GM19035 (cell line): ENCODE data around the gene CINP.

Experiments used
- ATAC-seq: cut with Tn5 transposase; IDR thresholded peaks from one replicate; pipeline ENCODE4 v1.9.1; 2021; ENCODE audit not compliant: unreplicated experiment

CINP gene

DNA sequence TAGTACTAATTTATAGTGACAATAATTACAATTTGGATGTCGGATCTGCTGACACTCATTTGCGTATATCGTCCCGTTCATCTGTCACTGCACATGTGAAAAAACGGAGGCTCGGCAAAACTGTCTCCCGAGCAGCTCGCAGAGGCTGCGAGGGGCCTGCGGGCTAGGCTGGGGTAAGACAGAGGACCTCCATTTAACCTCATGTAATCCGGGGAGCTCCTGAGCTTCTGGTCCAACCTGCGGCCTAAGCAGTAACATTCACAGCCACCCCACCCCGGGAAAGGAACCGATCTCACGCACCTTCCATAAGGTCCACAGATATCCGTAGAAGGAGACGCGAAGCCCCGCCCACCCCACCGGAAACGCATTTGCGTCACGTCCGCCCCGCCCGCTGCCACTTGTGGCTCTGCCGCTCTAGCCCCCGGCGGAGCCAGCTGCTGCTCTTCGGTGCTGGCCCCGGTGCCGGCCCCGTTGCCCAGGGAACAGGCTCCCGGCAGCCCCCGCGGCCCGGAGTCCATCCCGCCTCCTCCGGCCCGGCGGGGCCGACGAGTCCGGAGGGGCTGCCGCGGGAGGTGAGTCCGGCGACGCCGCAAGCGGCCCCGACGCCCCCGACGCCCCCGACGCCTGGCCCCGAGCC, at the start of gene CINP, which contains the start of gene TECPR2:
Gene CINP (minus strand): TSS at position 346 of the 637 bp plus-strand sequence. CDS start 39 bp downstream, at position 307.
Gene TECPR2 (plus strand): TSS at position 397 of the 637 bp plus-strand sequence. CDS start 13,781 bp downstream, outside the sequence.
- peak; percentile 88 for ATAC-seq

DNA sequence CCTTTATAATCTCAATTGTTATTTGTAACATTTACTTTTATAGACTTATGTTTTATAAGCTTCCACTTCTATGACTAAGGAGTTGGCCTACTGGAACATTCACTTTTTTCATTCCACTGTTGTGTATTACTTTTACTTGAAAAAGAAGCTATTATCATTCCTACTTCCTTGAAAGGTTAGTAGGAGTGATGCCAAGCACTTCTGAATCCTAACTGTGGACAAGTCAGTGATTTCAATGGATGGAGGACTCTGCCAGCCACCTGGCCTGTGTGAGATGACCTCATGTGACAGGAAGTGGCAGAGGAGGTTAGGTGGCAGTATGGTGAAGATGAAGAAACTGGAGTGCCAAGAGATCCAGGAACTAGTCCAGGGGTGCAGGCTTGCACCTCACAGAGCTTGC, 46.0 kb upstream of the CINP start:
- ATAC-seq, result no peak

DNA sequence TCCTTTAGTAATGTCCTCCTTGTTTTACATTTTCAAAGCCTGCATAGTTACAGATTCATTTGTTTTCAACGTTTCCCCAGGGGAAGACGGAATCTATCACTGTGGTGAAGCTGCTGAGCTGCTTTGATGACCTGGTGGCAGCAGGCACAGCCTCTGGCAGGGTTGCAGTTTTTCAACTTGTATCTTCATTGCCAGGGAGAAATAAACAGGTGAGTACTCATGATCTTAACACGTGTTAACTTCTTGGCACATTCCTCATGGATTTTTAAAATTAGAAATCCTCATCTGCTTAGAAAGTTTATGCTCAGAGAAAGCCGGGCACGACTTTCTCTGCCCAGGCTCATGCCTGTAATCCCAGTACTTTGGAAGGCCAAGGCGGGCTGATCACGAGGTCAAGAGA, 44.6 kb upstream of the CINP start:
- ATAC-seq, result no peak

DNA sequence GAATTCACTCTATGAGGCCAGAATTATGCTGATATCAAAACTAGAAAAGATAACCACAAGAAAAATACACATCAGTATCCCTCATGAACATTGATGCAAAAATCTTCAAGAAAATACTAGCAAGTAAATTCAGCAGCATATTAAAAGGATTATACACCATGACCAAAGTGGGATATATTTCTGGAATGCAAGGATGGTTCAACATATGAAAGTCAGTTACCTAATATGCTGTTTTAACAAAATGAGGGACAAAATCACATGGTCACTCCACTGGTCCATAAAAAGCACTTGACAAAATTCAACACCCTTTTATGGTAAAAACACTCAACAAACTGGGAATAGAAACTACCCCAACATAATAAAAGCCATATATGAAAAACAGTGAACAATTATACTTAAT, 40.3 kb upstream of the CINP start:
- no peak for ATAC-seq

DNA sequence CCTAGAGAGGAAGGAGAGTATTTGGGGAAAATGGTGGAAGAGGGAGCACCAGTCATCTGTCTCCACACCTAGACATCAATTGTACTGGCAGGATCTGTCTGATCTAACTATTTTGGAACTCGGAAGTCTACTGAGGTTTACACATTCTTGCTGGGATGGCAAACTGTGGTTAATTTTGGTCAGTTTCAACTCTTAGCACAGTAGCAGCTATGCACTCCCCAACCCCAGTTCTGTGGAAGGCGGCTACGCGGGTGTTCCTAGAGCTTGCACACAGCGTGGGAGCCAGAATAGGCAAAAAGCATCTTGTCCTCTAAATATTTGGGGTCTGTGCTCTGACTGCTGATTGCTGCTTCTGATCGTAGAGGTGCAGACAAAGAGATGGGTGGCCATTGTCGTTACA, 33.8 kb upstream of the CINP start:
- ATAC-seq, result no peak

DNA sequence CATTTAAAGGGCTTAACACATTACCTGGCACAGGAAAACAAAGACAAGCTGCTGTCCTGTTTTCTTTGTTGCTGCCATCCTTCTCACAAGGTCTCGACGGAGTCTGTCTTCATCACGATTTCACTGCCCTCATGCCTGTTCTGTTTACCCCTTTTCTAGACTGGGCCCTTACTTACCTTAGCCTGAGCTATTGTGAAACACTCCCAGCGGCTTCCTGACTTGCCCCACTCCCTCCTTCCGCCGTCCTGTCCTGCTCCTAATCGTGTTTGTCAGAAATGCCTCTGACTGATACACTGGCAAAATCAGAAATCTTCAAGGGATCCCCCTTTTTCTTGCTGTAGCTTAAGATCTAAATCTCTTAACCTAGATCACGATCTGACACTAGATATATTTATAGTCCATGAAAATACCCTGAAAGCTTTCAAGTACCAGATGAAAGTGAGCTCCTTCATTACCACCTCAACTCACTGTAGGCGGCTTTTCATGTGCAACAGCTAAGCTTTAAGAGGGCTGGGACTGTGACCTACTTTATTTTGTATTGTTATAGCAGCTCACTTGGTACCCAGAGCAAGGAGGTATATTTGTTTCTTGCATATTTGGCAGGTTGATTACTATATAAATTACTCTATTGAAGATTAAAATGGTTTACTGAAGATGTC, 32.2 kb upstream of the CINP start:
- no peak for ATAC-seq

DNA sequence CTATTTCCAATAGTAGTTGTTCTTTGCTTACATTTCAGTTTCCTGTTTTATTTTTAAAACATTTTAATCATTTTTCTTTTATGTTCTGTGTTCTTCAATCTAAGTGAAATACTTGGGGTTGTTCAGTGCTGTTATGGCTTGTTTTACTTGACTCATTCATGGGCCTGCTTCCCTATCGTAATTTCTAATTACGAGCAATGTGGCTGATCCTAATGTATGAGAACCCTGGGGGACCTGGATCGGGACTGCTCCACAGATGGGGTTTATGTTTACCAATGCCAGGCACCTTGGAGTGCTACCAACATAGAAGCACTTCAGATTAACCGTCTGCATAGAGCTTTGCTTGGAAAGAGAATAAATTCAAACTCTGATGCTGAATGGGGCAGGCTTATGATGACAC, 29.8 kb upstream of the CINP start:
- no peak for ATAC-seq

DNA sequence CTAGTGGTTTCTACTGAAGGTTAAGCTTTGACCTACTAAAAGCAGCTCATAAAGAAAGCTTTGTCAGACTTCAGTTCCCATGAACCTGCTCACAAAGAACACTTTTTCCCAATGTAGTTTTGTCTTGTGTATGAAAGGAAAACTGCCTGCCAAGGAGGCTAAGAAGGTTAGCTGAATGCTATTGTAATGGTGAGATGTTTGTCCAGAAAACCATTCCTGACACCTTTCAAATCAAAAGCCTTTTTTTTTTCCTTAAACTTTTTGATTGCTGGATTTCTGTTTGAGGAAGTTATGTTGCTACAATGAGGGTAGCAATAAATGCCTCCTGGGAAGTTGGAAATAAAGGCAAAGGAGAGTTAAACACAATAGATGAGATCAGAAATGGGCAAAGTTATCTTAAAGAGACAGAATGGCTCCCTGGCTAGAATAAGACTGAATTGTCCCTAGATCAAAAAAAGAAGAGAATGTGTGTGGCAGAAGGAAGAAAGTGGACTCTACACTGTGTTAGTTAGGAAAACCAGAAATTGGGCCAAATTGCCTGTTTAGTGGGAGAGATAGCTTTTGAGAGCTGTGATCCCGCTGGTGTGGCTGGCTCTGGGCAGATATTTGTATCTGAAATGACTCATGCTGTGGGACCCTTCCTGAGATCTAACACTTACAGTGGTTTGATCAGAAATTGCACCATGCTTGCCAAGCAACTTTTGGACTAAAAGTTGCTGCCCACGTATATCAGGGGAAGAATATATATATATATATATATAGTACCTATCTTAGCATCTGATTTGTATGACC, 27.6 kb upstream of the CINP start:
- no peak for ATAC-seq

DNA sequence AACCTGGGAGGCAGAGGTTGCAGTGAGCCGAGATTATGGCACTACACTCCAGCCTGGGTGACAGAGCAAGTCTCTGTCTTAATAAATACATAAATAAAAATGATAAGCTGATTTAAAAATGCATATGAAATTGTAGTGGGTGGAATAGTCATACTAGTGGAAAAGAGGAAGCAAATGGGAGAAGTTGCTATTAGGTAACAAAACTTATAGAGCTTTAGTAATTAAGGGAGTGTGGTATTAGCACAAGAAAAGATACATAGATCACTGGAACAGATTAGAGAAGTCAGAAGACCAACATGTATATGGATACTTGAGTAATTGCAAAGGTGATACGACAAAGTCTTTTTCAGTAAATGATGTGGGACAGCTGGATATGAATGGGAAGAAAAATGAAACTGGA, 26.6 kb upstream of the CINP start:
- no peak for ATAC-seq

DNA sequence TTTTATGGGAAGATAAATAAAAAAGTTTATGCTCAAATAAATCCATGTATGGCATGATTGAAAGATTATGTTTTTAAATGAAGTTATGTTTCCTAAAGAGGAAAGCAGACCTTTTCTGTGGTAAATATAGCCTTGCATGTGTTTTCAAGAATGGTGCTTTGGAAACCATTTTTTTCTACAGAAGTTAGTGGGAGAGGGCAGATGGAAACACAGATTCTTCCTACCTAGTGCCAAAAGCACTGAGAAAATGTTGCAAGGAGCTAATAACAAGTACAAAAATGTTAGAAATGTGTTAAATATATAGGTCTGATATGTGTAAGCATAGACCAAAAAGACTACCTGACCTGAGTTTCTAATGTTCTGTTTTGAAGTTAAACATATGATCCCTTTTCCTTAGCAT, 24.4 kb upstream of the CINP start:
- ATAC-seq, result no peak

DNA sequence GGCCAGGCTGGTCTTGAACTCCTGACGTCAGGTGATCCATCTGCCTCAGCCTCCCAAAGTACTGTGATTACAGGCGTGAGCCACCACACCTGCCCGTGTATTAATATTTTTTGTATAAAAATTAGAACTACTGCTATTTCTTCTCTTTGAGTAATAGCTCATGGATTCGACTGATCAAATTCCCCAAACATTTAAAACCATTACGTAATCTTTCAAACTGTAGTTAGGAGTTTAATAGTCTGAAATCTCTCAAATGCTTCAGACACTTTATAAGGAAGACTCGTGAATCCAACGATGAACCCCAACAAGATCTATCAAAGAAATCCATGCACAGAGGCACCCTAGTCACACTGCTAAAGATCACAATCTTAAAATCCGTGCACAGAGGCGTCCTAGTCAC, 16.1 kb upstream of the CINP start:
- ATAC-seq, result no peak

DNA sequence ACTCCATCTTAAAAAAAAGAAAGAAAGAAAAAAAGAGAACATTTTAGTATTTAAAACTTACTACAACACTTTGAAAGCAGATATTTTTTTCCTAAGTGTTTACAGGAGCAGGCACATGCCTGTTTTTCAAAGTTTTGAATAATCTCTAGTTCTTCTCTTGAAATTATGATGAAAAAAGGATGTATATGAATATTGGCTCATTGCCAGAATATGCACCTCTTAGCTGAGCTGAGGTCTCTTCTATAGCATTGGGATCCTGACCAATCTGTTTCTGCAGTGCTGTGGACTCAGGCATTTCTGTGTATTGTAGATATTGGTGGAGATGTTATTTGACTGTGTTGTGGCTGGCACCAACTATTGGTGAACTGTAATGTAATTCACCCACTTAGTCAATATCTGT, 15.0 kb upstream of the CINP start:
- no peak for ATAC-seq

DNA sequence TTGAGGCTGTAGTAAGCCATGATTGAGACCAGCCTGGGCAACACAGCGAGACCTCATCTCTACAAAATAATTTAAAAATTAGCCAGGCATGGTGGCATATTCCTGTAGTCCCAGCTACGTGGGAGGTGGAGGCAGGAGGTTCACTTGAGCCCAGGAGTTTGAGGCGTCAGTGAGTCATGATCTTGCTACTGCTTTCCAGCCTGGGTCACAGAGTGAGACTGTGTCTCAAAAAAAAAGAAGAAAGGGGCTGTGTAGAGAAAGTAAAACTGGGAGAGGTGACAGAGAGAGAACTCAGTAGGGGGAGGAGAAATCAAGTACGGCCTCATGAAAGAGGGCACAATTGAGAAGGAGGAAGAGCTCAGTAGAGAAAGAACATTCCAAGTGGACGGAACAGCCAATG, 12.4 kb upstream of the CINP start:
- peak; percentile 46 for ATAC-seq

DNA sequence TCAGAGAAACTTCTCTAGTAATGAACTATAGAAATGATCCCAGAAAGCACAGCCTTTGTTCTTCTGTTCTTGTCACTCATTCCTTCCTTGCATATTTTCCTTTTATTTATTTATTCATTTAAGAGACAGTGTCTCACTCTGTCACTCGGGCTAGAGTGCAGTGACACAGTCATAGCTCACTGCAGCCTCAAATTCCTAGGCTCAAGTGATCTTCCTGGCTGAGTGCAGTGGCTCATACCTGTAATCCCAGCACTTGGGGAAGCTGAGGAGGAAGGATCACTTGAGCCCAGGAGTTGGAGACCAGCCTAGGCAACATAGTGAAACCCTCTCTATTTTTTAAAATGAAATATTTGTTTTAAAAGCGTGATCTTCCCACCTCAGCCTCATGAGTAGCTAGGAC, 11.6 kb upstream of the CINP start:
- no peak for ATAC-seq

DNA sequence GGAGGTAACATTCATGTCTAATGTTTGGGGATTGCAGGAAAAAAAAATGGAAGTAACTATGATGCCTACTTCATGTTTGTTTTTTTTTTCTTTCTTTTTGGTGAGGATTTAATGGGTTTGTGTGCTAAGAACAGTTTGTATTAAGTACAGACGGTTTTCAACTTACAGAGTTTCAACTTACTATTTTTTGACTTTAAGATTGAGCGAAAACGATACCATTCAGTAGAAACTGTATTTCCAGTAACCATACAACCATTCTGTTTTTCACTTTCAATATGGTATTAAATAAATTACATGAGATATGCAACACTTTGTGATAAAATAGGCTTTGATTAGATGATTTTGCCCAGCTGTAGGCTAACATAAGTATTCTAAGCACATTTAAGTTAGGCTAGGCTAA, 10.4 kb upstream of the CINP start:
- no peak for ATAC-seq

DNA sequence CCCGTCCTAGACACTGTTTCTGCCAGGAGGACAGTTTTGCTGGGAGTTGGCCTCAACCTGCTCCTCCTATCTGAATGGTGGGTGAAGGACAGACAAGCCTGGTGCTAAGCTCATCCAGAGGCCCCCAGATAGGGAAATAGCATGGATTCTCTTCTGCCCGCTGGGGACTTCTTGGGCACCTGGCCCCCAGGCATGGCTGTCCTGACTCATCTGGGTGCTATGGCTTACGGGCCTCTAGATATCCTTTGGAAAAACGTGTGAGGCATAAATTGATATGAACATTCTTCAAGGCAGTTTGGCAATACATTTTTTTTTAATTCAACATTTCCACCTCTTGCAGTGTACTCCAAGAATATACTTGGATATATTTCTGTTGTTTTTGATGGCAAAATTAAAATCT, 8.7 kb upstream of the CINP start:
- no peak for ATAC-seq

DNA sequence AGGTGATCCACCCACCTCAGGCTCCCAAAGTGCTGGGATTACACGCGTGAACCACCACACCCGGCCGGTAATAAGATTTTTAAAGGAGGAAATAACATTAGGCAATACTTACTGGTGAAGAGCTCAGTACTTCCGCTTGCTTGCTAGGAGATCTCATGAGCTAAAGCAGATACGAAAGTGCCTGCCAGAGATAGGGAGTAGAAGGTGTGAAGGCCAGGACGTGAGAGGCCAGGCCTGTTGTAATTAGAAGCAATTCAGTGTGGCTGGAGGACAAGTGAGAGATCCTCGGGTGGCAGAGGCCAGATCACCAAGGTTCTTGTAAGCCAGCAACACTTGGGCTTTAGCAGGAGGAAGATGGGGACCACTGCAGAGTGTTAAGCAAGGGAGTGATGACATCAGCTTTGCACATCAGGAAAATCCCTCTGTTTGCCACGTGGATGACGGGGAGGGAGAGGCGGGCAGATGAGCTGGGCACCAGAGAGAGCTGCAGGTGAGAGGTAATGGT, 7.7 kb upstream of the CINP start:
- no peak for ATAC-seq

DNA sequence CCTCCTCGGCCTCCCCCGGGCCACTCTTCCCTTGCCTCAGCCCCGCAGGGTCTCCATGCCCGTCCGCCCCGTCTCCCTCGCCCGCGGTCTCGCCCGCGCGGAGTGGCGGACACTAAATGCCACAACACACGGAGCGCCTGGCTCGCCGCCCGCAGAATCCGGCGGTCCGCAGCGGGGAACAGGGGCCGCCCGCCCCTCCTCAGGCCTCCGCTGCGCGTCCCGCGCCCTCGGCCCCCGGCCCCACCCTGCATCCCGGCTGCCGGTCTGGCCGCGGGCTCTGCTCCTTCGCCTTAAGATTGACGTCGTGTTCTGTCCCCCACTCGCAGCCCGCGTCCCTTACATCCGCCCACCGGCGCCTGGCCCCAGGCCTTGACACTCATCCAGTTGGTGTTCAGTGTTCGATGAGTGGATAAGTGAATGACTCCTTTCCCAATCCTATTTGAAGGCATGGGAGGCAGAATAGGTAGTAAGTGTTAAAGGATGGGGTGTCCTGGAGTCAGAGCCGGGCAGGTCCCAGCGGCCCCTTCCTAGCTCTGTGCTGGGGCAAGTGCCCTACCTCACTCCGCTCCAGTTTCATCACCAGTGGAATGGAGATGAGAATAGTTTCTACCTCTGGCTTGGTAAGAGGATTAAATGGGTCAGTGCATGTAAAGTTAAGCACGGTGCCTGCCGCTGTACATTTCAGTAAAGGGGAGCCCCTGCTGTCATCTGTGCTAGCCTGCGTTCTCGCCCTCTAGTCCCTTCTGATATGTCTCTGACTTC, 673 bp upstream of the CINP start:
- peak; percentile 21 for ATAC-seq

DNA sequence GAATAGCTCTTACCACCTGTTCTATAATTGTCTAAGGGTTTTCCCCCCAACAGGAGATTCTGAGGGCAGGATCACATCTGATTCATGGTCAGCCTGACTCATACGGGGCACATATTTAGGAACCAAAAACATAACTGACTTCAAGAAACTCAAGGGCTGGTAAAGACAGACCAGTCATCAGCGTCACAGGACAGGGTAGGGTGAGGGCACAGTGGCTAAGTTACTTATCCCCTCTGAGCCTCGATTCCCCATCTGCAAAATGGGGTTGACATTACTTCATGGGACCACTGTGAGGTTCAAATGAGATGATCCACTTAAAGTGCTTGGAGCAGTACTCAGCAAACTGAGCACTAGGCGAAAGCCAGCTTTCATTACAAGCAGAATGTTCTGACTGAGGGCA, 606 bp downstream of the CINP start:
- peak; percentile 24 for ATAC-seq

DNA sequence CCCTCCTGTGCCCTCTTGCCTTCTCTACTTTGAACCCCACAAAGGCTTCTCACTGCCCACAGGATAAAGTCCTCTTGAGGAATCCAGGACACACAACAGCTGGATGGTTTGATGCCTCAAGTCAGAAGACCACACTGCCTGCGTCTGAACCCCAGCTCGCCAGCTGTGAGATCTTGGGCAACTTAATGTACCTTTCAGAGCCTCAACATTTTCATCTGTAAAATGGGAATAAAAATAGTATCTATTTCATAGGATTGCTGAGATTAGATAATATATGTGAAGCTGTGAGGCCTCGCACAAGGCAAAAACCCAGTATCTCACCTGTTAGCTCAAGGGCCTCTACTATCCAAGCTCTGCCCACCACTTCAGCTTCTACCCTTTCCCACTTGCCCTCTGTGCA, 2.3 kb downstream of the CINP start:
- ATAC-seq, result no peak

DNA sequence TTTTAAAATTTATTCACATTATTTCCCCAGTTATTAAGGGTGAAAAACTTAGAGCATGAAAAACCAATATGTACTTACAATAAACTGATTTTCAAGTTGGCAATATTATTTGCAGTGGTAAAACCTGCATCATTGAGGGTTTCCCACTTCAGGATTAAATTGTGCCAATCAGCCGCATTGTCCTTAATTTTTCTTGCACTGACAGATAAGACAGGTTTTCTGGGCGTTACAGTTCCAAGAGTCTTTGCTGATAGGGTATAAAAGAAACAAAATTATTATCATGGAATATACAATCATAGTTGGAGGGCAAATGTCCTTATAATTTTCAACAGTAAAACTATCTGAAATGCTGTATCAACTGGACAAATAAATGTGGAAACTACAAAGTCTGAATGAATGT, 3.3 kb downstream of the CINP start:
- no peak for ATAC-seq
